ENCODE measurements around the gene OCA2. TPM values are rescaled to one million over a fixed set of nuclear protein-coding genes. Genes with fewer than 3 reads are reported as not detected.
"Not testable (repeated sequence)": the region's sequence is repeated elsewhere in the genome, so short reads cannot be mapped to it uniquely, and the experiment has no call there.

The OCA2 gene
- total RNA-seq, 1 experiment from 2014 or later, result not detected

DNA sequence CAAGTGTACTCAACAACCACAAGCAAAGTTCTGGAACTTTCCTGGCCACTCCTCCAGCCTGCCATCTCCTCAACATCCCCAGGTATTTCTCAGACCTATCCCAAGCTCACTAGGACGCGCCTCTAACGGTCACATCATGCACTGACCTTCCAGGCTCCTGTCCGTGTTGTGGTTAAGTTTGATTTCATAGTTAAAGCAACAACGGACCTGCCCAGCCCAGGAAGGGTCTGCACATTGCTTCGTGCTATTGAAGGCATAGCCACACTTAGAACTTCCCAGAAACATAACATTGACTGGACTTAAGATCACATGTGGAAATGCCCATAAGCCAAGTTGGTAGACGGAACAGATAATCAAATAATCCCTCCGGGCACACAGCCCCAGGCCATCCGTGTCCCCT lies 85.1 kb downstream of the OCA2 start:
- no peak overlapping the region for H3K4me3 Mint-ChIP-seq (ENCODE audit: unreplicated experiment)
- ChIA-PET CTCF (no interaction called here), POLR2A (no interaction called here)
- no peak overlapping the region for H3K27ac Mint-ChIP-seq (ENCODE audit: low read depth, unreplicated experiment)
- intact Hi-C loops (cut with micrococcal nuclease), result no loop called here
- H3K4me1 Mint-ChIP-seq (ENCODE audit: insufficient read depth, unreplicated experiment), result no peaks in the 10 kb centered on the region
- TF ChIP-seq, protein P1, sequence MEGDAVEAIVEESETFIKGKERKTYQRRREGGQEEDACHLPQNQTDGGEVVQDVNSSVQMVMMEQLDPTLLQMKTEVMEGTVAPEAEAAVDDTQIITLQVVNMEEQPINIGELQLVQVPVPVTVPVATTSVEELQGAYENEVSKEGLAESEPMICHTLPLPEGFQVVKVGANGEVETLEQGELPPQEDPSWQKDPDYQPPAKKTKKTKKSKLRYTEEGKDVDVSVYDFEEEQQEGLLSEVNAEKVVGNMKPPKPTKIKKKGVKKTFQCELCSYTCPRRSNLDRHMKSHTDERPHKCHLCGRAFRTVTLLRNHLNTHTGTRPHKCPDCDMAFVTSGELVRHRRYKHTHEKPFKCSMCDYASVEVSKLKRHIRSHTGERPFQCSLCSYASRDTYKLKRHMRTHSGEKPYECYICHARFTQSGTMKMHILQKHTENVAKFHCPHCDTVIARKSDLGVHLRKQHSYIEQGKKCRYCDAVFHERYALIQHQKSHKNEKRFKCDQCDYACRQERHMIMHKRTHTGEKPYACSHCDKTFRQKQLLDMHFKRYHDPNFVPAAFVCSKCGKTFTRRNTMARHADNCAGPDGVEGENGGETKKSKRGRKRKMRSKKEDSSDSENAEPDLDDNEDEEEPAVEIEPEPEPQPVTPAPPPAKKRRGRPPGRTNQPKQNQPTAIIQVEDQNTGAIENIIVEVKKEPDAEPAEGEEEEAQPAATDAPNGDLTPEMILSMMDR (IDR thresholded peaks at IDR 0.05; ENCODE audit: unreplicated experiment), result no peak
- peaks cover 35% of the 10 kb centered on the region for H3K9me3 Mint-ChIP-seq (ENCODE audit: unreplicated experiment)
- DNase-seq (ENCODE audit: unreplicated experiment), result no peak
- H3K36me3 Mint-ChIP-seq (ENCODE audit: insufficient read depth, unreplicated experiment), result no peaks in the 10 kb centered on the region
- BruUV-seq (replicated peaks), result no TSS peak
- H3K27me3 Mint-ChIP-seq (ENCODE audit: insufficient read depth, unreplicated experiment), result no peaks in the 10 kb centered on the region

DNA sequence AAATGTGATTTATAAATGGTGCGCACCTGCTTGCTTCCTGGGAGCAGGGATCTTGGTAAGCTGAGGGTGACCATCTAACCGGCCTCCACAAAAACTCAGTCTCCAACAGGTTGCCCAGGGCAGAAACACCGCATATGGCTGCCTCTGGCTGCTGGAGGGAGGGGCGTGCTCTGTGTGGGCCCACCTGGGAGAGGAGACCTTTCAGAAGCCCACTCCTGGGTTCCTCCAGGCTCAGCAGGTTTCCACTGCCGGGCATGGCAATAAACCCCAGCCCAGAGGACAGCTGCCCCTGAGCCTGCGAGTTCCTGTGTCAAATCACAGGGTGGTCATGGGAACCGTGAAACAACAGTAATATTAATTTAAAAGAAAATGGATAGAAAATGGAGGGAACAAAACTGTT lies 85.6 kb downstream of the OCA2 start:
- no peak overlapping the region for H3K27ac Mint-ChIP-seq (ENCODE audit: low read depth, unreplicated experiment)
- no peaks in the 10 kb centered on the region for H3K36me3 Mint-ChIP-seq (ENCODE audit: insufficient read depth, unreplicated experiment)
- intact Hi-C loops (cut with micrococcal nuclease), result no loop called here
- BruUV-seq (replicated peaks), result no TSS peak
- CTCF ChIA-PET, result no interaction called here
- DNase-seq (ENCODE audit: unreplicated experiment), result no peak
- peaks cover 38% of the 10 kb centered on the region for H3K9me3 Mint-ChIP-seq (ENCODE audit: unreplicated experiment)
- POLR2A ChIA-PET, result no interaction called here
- TF ChIP-seq, protein P1 (IDR thresholded peaks at IDR 0.05; ENCODE audit: unreplicated experiment), result no peak
- no peaks in the 10 kb centered on the region for H3K27me3 Mint-ChIP-seq (ENCODE audit: insufficient read depth, unreplicated experiment)
- no peak overlapping the region for H3K4me3 Mint-ChIP-seq (ENCODE audit: unreplicated experiment)
- no peaks in the 10 kb centered on the region for H3K4me1 Mint-ChIP-seq (ENCODE audit: insufficient read depth, unreplicated experiment)

DNA sequence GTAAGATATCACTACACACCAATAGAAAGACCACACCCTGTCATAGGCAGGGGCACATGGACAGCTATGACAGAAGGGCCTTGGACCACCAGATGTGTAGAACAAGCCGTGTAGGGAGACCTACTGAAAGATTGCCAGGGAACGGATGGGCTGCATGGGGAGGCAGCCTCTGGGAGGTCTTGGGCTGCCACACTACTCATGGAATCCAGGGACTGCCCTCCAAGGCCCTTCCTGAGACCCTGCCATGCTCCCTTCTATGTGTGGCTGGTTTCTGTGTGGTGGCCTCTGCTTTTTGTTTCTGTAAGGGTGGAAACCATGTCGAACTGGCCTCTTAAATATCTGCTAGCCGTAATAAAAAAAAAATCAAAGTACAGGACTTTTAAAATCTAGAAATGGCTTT lies 86.9 kb downstream of the OCA2 start:
- no TSS peak for BruUV-seq (replicated peaks)
- H3K9me3 Mint-ChIP-seq (ENCODE audit: unreplicated experiment), result peaks cover 33% of the 10 kb centered on the region
- H3K27me3 Mint-ChIP-seq (ENCODE audit: insufficient read depth, unreplicated experiment), result no peaks in the 10 kb centered on the region
- no peaks in the 10 kb centered on the region for H3K4me1 Mint-ChIP-seq (ENCODE audit: insufficient read depth, unreplicated experiment)
- TF ChIP-seq, protein P1 (IDR thresholded peaks at IDR 0.05; ENCODE audit: unreplicated experiment), result no peak
- H3K4me3 Mint-ChIP-seq (ENCODE audit: unreplicated experiment), result no peak overlapping the region
- POLR2A ChIA-PET, result no interaction called here
- CTCF ChIA-PET, result no interaction called here
- H3K36me3 Mint-ChIP-seq (ENCODE audit: insufficient read depth, unreplicated experiment), result no peaks in the 10 kb centered on the region
- H3K27ac Mint-ChIP-seq (ENCODE audit: low read depth, unreplicated experiment), result no peak overlapping the region
- intact Hi-C loops (cut with micrococcal nuclease), result no loop called here
- DNase-seq (ENCODE audit: unreplicated experiment), result no peak

DNA sequence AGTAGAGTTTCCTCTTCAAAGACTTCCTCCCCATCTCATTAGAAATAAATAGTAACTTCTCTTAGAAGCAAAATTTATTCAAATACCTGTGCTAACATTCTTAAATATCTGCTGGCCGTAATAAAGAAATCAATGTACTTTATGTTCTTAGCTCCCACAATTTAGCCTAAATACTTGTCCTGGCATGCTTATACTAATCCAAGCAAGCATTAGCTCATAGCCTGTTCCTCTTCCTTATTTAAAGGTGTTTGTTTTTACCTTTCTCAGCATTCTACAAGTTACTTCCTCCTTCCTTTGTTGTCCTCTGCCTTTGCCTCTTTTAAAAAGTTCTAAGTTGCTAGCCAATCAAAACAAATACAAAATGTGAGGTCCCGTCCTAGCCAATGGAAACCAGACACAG lies 90.9 kb downstream of the OCA2 start:
- peaks cover 45% of the 10 kb centered on the region for H3K9me3 Mint-ChIP-seq (ENCODE audit: unreplicated experiment)
- BruUV-seq (replicated peaks); H3K27me3 Mint-ChIP-seq (ENCODE audit: insufficient read depth, unreplicated experiment); DNase-seq (ENCODE audit: unreplicated experiment); H3K27ac Mint-ChIP-seq (ENCODE audit: low read depth, unreplicated experiment); CTCF ChIA-PET; H3K36me3 Mint-ChIP-seq (ENCODE audit: insufficient read depth, unreplicated experiment); H3K4me3 Mint-ChIP-seq (ENCODE audit: unreplicated experiment); H3K4me1 Mint-ChIP-seq (ENCODE audit: insufficient read depth, unreplicated experiment); POLR2A ChIA-PET; intact Hi-C loops (cut with micrococcal nuclease): not testable (repeated sequence)

DNA sequence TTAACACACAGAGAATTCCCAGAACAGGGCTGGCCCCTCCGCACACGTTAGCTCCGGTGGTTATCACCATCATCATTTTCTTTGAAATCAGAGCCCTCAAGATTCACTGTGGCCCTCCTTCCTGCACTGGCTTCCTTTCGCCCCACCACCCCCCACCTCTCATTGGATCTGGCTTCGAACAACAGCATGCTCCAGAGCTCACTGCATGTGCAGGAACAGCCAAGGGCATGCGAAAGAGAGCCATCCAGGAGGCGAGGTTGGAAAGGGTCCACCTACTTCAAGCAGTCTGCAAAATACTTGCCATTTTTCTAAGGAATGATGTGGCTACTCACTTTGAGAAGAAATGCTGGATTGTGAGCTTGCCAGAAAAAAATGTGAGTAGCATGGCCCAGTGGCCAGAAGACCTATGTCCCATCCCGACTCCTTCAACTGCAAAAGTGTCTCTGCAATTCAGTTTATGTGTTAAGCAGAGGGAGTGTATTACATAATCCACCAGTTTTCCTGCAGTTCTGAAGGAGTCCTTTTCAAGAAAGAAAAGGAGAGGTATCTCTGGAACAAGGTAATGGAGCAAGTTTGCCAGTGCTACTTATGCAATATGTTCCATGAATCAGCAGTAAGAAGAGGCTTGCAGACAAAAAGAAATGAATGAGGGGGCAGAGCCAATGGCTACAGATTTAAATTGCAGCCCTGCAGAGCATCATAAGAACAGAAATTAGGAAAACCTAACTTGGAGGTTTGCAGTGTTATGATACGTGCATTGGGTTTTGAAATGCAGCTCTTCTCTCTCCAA lies 92.8 kb downstream of the OCA2 start:
- TF ChIP-seq, protein P1 (IDR thresholded peaks at IDR 0.05; ENCODE audit: unreplicated experiment), result no peak
- BruUV-seq (replicated peaks), result no TSS peak
- Mint-ChIP-seq H3K4me3 (ENCODE audit: unreplicated experiment) (no peak overlapping the region), H3K36me3 (ENCODE audit: insufficient read depth, unreplicated experiment) (no peaks in the 10 kb centered on the region), H3K9me3 (ENCODE audit: unreplicated experiment) (peaks cover 49% of the 10 kb centered on the region), H3K27me3 (ENCODE audit: insufficient read depth, unreplicated experiment) (no peaks in the 10 kb centered on the region), H3K27ac (ENCODE audit: low read depth, unreplicated experiment) (no peak overlapping the region), H3K4me1 (ENCODE audit: insufficient read depth, unreplicated experiment) (no peaks in the 10 kb centered on the region)
- intact Hi-C loops (cut with micrococcal nuclease), result no loop called here
- POLR2A ChIA-PET, result no interaction called here
- CTCF ChIA-PET, result no interaction called here
- DNase-seq (ENCODE audit: unreplicated experiment), result no peak
